ENCODE results near the gene SCT. TPM values are rescaled to one million over a fixed set of nuclear protein-coding genes. Genes with fewer than 3 reads are reported as not detected.

SCT gene
- total RNA-seq, 1 experiment from 2014 or later = 2.3 TPM

DNA sequence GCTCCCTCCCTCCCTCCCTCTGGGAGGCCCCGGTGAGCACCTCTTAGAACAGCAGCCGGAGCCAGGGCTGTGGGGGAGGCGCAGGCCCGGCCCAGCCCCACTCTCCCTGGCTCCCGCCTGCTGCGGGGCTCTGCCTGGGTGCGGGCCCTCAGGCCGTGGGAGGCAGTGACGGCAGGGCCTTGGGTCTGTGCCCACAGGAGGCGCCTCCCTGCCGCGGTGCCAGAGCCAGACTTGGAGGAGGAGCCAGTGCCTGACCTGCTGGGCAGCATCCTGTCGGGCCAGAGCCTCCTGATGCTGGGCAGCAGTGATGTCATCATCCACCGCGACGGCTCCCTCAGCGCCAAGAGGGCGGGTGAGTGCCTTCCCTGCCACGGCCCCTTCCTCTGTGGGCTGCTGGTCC lies 20.7 kb downstream of the SCT start:
- Mint-ChIP-seq H3K36me3 (peaks cover 46% of the 10 kb centered on the region), H3K27ac (no peak overlapping the region), H3K4me1 (no peaks in the 10 kb centered on the region), H3K27me3 (ENCODE audit: low read depth) (no peaks in the 10 kb centered on the region), H3K4me3 (no peak overlapping the region), H3K9me3 (no peaks in the 10 kb centered on the region)
- ChIA-PET POLR2A (no interaction called here), CTCF (interaction anchor here (0.8 to 1.1 kb wide), 2 partner anchors 35 to 57 kb away, joined by 3 read pairs; no protein-coding TSS in a partner anchor)
- DNase-seq (ENCODE audit: low spot score) (no peak), ATAC-seq (no peak)
- TF ChIP-seq, protein P1, sequence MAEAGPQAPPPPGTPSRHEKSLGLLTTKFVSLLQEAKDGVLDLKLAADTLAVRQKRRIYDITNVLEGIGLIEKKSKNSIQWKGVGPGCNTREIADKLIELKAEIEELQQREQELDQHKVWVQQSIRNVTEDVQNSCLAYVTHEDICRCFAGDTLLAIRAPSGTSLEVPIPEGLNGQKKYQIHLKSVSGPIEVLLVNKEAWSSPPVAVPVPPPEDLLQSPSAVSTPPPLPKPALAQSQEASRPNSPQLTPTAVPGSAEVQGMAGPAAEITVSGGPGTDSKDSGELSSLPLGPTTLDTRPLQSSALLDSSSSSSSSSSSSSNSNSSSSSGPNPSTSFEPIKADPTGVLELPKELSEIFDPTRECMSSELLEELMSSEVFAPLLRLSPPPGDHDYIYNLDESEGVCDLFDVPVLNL (CRISPR knock-in tag; IDR thresholded peaks at IDR 0.05; ENCODE audit: borderline replicate concordance, low read depth) = no peak
- TF ChIP-seq MYBL2 (CRISPR knock-in tag; IDR thresholded peaks at IDR 0.05) (no peak), NFATC4 (CRISPR knock-in tag; IDR thresholded peaks at IDR 0.05) (no peak), ESRRA (CRISPR knock-in tag; IDR thresholded peaks at IDR 0.05; ENCODE audit: borderline replicate concordance) (no peak)
- TF ChIP-seq, protein P2, sequence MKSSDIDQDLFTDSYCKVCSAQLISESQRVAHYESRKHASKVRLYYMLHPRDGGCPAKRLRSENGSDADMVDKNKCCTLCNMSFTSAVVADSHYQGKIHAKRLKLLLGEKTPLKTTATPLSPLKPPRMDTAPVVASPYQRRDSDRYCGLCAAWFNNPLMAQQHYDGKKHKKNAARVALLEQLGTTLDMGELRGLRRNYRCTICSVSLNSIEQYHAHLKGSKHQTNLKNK (CRISPR knock-in tag; IDR thresholded peaks at IDR 0.05) = no peak
- TF ChIP-seq, protein P3, sequence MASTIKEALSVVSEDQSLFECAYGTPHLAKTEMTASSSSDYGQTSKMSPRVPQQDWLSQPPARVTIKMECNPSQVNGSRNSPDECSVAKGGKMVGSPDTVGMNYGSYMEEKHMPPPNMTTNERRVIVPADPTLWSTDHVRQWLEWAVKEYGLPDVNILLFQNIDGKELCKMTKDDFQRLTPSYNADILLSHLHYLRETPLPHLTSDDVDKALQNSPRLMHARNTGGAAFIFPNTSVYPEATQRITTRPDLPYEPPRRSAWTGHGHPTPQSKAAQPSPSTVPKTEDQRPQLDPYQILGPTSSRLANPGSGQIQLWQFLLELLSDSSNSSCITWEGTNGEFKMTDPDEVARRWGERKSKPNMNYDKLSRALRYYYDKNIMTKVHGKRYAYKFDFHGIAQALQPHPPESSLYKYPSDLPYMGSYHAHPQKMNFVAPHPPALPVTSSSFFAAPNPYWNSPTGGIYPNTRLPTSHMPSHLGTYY (CRISPR knock-in tag; IDR thresholded peaks at IDR 0.05) = no peak
- TF ChIP-seq, protein P4, sequence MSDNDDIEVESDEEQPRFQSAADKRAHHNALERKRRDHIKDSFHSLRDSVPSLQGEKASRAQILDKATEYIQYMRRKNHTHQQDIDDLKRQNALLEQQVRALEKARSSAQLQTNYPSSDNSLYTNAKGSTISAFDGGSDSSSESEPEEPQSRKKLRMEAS (CRISPR knock-in tag; IDR thresholded peaks at IDR 0.05) = no peak

DNA sequence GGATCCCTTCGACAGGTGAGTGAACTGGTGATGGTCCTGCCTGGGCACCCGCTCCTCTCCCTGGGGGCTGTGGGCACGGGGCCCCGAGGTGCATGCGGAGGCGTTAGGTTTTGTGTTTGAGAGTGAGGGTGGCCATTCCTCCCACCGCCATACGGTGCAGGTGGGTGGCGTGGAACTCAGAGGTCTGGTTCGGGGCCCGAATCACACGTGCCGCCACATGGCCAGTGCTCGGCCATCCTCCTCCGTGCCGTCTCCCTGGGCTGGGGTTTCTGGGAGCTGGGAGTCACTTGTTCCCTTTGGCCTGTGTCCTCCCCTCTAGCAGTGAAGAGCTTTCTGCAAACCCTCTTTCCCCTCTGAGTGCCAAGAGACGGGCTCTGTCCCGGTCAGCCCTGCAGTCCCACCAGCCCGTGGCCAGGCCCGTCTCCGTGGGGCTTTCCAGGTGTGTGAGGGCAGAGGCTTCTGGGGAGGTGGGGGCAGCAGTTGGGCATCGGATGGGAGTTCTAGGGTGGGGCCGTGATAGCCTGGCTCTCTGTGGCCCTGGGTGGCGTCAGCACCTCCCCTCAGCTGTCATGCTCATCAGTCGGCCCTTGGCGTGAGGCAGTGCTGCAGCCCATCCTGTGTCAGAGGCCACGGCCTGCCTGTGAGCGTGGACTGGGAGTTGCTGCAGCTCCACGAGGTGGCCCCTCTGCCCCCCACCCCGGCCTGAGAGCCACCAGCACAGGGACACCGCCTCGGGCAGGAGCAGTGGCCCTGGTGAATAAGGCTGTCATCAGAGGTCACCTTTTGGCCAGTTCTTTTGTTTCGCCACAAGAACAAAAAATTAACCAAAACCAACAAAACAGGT lies 21.5 kb downstream of the SCT start:
- no peaks in the 10 kb centered on the region for H3K27me3 Mint-ChIP-seq (ENCODE audit: low read depth)
- no peaks in the 10 kb centered on the region for H3K4me1 Mint-ChIP-seq
- POLR2A ChIA-PET = no interaction called here
- H3K36me3 Mint-ChIP-seq = peaks cover 43% of the 10 kb centered on the region
- H3K4me3 Mint-ChIP-seq = no peak overlapping the region
- DNase-seq (ENCODE audit: low spot score) = no peak
- H3K27ac Mint-ChIP-seq = no peak overlapping the region; the same call in 1 of the 2 replicates
- CTCF ChIA-PET = interaction anchor here (0.8 to 1.1 kb wide), 2 partner anchors 35 to 58 kb away, joined by 3 read pairs; no protein-coding TSS in a partner anchor
- ATAC-seq = no peak
- H3K9me3 Mint-ChIP-seq = no peaks in the 10 kb centered on the region
- TF ChIP-seq, protein P5, sequence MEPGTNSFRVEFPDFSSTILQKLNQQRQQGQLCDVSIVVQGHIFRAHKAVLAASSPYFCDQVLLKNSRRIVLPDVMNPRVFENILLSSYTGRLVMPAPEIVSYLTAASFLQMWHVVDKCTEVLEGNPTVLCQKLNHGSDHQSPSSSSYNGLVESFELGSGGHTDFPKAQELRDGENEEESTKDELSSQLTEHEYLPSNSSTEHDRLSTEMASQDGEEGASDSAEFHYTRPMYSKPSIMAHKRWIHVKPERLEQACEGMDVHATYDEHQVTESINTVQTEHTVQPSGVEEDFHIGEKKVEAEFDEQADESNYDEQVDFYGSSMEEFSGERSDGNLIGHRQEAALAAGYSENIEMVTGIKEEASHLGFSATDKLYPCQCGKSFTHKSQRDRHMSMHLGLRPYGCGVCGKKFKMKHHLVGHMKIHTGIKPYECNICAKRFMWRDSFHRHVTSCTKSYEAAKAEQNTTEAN (CRISPR knock-in tag; IDR thresholded peaks at IDR 0.05) = no peak
- TF ChIP-seq, protein P6, sequence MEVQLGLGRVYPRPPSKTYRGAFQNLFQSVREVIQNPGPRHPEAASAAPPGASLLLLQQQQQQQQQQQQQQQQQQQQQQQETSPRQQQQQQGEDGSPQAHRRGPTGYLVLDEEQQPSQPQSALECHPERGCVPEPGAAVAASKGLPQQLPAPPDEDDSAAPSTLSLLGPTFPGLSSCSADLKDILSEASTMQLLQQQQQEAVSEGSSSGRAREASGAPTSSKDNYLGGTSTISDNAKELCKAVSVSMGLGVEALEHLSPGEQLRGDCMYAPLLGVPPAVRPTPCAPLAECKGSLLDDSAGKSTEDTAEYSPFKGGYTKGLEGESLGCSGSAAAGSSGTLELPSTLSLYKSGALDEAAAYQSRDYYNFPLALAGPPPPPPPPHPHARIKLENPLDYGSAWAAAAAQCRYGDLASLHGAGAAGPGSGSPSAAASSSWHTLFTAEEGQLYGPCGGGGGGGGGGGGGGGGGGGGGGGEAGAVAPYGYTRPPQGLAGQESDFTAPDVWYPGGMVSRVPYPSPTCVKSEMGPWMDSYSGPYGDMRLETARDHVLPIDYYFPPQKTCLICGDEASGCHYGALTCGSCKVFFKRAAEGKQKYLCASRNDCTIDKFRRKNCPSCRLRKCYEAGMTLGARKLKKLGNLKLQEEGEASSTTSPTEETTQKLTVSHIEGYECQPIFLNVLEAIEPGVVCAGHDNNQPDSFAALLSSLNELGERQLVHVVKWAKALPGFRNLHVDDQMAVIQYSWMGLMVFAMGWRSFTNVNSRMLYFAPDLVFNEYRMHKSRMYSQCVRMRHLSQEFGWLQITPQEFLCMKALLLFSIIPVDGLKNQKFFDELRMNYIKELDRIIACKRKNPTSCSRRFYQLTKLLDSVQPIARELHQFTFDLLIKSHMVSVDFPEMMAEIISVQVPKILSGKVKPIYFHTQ (CRISPR knock-in tag; IDR thresholded peaks at IDR 0.05) = no peak
- no peak for TF ChIP-seq OVOL2 (CRISPR knock-in tag; IDR thresholded peaks at IDR 0.05; ENCODE audit: borderline replicate concordance)
- TF ChIP-seq NR3C1 (CRISPR knock-in tag; conservative IDR thresholded peaks at IDR 0.05; ENCODE audit: low read depth) = no peak
- TF ChIP-seq SMAD4 (CRISPR knock-in tag; IDR thresholded peaks at IDR 0.05) = no peak
- TF ChIP-seq, protein P7, sequence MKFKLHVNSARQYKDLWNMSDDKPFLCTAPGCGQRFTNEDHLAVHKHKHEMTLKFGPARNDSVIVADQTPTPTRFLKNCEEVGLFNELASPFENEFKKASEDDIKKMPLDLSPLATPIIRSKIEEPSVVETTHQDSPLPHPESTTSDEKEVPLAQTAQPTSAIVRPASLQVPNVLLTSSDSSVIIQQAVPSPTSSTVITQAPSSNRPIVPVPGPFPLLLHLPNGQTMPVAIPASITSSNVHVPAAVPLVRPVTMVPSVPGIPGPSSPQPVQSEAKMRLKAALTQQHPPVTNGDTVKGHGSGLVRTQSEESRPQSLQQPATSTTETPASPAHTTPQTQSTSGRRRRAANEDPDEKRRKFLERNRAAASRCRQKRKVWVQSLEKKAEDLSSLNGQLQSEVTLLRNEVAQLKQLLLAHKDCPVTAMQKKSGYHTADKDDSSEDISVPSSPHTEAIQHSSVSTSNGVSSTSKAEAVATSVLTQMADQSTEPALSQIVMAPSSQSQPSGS (CRISPR knock-in tag; IDR thresholded peaks at IDR 0.05; ENCODE audit: borderline replicate concordance, low read depth) = no peak
- no peak for TF ChIP-seq TCF7 (CRISPR knock-in tag; IDR thresholded peaks at IDR 0.05; ENCODE audit: low read depth)
- TF ChIP-seq, protein P8, sequence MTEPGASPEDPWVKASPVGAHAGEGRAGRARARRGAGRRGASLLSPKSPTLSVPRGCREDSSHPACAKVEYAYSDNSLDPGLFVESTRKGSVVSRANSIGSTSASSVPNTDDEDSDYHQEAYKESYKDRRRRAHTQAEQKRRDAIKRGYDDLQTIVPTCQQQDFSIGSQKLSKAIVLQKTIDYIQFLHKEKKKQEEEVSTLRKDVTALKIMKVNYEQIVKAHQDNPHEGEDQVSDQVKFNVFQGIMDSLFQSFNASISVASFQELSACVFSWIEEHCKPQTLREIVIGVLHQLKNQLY (CRISPR knock-in tag; IDR thresholded peaks at IDR 0.05) = no peak
- TF ChIP-seq ZNF423 (CRISPR knock-in tag; IDR thresholded peaks at IDR 0.05) = no peak
- TF ChIP-seq ZNF121 (CRISPR knock-in tag; IDR thresholded peaks at IDR 0.05) = no peak
- TF ChIP-seq, protein P9, sequence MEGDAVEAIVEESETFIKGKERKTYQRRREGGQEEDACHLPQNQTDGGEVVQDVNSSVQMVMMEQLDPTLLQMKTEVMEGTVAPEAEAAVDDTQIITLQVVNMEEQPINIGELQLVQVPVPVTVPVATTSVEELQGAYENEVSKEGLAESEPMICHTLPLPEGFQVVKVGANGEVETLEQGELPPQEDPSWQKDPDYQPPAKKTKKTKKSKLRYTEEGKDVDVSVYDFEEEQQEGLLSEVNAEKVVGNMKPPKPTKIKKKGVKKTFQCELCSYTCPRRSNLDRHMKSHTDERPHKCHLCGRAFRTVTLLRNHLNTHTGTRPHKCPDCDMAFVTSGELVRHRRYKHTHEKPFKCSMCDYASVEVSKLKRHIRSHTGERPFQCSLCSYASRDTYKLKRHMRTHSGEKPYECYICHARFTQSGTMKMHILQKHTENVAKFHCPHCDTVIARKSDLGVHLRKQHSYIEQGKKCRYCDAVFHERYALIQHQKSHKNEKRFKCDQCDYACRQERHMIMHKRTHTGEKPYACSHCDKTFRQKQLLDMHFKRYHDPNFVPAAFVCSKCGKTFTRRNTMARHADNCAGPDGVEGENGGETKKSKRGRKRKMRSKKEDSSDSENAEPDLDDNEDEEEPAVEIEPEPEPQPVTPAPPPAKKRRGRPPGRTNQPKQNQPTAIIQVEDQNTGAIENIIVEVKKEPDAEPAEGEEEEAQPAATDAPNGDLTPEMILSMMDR (IDR thresholded peaks at IDR 0.05) = no peak
- TF ChIP-seq CBFB (CRISPR knock-in tag; IDR thresholded peaks at IDR 0.05; ENCODE audit: low read depth) = no peak
- no peak for TF ChIP-seq PRRX2 (CRISPR knock-in tag; IDR thresholded peaks at IDR 0.05)

All from WTC11 (cell line).